Measurements from ENCODE around the gene CDK14. TPM values are rescaled to one million over a fixed set of nuclear protein-coding genes. Genes with fewer than 3 reads are reported as not detected.

Gene CDK14
- total and polyA plus RNA-seq, 2 donors (not counting 1 experiment from before 2014, with no cell fraction given), result 42.1 to 167 TPM

DNA sequence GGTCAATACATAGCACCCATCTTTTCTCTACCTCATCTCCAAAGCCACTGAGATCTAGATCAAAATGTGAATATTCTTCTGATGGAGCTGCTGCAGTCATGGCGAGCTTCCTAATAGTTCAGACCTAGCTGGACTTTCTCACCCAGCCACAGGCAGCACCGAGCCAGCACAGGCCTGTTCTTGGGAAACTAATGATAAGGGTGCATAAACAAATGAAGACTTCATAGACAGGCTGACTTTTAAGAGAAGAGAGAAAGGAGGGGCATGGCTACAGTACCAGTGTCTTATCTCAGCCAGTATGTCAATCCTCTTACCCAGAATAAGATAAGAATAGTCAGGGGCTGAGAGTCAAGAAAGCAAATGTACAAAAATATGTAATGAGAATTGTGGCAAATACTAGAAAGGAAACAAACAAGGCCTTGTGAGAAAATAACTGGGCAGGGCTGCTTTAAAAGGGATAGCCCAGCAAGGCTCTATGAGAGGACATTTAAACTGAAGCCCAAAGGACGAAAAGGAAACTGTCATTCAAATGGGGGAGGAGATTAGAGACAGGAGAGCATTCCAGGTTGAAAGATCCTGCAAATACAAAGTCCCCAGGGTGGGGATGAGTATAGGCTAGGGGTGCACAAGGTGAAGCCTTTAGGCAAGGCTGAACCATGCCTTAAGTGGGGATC, 21.8 kb upstream of the CDK14 start:
- Mint-ChIP-seq H3K4me1 (peaks cover 17% of the 10 kb centered on the region), H3K27me3 (no peaks in the 10 kb centered on the region), H3K4me3 (no peak overlapping the region), H3K9me3 (ENCODE audit: insufficient read depth) (no peaks in the 10 kb centered on the region), H3K27ac (no peak overlapping the region)
- ChIA-PET POLR2A (no interaction called here), CTCF (interaction anchor here (0.6 to 1.2 kb wide), 3 partner anchors 10 to 134 kb away, joined by 3 read pairs; no protein-coding TSS in a partner anchor)
- Histone ChIP-seq H3K9me3 (ENCODE audit: control extremely low read depth in 1 of 3, control insufficient read depth in 2 of 3, insufficient read depth in 1 of 3, low read length in 2 of 3) (no peaks in the 10 kb centered on the region), H3K4me1 (ENCODE audit: control insufficient read depth in 2 of 2, insufficient read depth in 2 of 2, low read length in 2 of 2) (peaks cover 18 to 21% of the 10 kb centered on the region in 2 donors), H2AFZ (ENCODE audit: insufficient read depth, low read depth, low read length, poor library complexity, severe bottlenecking) (no peak overlapping the region), H3K36me3 (replicated peaks in 1 of 2; ENCODE audit: control extremely low read depth in 1 of 2, control insufficient read depth in 1 of 2, extremely low read depth in 1 of 2, insufficient read depth in 2 of 2, low read length in 1 of 2) (no peaks in the 10 kb centered on the region), H3K79me2 (ENCODE audit: control insufficient read depth, insufficient read depth, low read length) (no peaks in the 10 kb centered on the region), H3K4me2 (replicated peaks; ENCODE audit: low read depth, low read length, poor library complexity, severe bottlenecking) (no peak overlapping the region), H3K4me3 (ENCODE audit: control extremely low read depth in 1 of 5, extremely low read depth in 1 of 5, insufficient read depth in 1 of 5, low read depth in 2 of 5, low read length in 4 of 5) (no peak overlapping the region), H4K20me1 (ENCODE audit: control insufficient read depth, insufficient read depth, low read length, poor library complexity, severe bottlenecking) (no peaks in the 10 kb centered on the region), H3K27me3 (replicated peaks in 1 of 4; ENCODE audit: control extremely low read depth in 1 of 4, control insufficient read depth in 3 of 4, insufficient read depth in 4 of 4, low read length in 3 of 4) (no peaks in the 10 kb centered on the region), H3K27ac (ENCODE audit: low read length in 2 of 2) (no peak overlapping the region), H3K9ac (ENCODE audit: low read length) (no peak overlapping the region)
- intact Hi-C loops (cut with micrococcal nuclease), result no loop called here
- TF ChIP-seq CTCF (IDR thresholded peaks at IDR 0.05) (no peak), EZH2 (IDR thresholded peaks at IDR 0.05; ENCODE audit: borderline replicate concordance, insufficient read depth, low read depth, low read length, poor library complexity, severe bottlenecking) (no peak)
- ATAC-seq (ENCODE audit: low read depth) (no peak), DNase-seq (no peak)
- 80% methylated on average over 1 of the region's 3 CpGs for WGBS (ENCODE audit: insufficient coverage)

- H3K27me3 ChIP-seq (replicated peaks in 1 of 4; ENCODE audit: control extremely low read depth in 1 of 4, control insufficient read depth in 3 of 4, insufficient read depth in 4 of 4, low read length in 3 of 4), result no peaks in the 10 kb centered on the region
- intact Hi-C loops (cut with micrococcal nuclease), result no loop called here
- no peak for ATAC-seq (ENCODE audit: low read depth)
- H3K4me2 ChIP-seq (replicated peaks; ENCODE audit: low read depth, low read length, poor library complexity, severe bottlenecking), result no peak overlapping the region
- H3K36me3 ChIP-seq (replicated peaks in 1 of 2; ENCODE audit: control extremely low read depth in 1 of 2, control insufficient read depth in 1 of 2, extremely low read depth in 1 of 2, insufficient read depth in 2 of 2, low read length in 1 of 2), result no peaks in the 10 kb centered on the region
- Mint-ChIP-seq H3K27ac (no peak overlapping the region), H3K4me1 (peaks cover 12% of the 10 kb centered on the region), H3K9me3 (ENCODE audit: insufficient read depth) (no peaks in the 10 kb centered on the region), H3K27me3 (no peaks in the 10 kb centered on the region), H3K4me3 (no peak overlapping the region)
- no peaks in the 10 kb centered on the region for H3K9me3 ChIP-seq (ENCODE audit: control extremely low read depth in 1 of 3, control insufficient read depth in 2 of 3, insufficient read depth in 1 of 3, low read length in 2 of 3)
- DNase-seq, result no peak
- ChIA-PET CTCF (interaction anchor here (0.6 to 1.2 kb wide), 2 partner anchors 10 to 19 kb away, joined by 3 read pairs; no protein-coding TSS in a partner anchor), POLR2A (no interaction called here)
- H3K9ac ChIP-seq (ENCODE audit: low read length), result no peak overlapping the region
- no peak overlapping the region for H3K4me3 ChIP-seq (ENCODE audit: control extremely low read depth in 1 of 5, extremely low read depth in 1 of 5, insufficient read depth in 1 of 5, low read depth in 2 of 5, low read length in 4 of 5)
- H3K4me1 ChIP-seq (ENCODE audit: control insufficient read depth in 2 of 2, insufficient read depth in 2 of 2, low read length in 2 of 2), result peaks cover 13 to 16% of the 10 kb centered on the region in 2 donors
- TF ChIP-seq EZH2 (IDR thresholded peaks at IDR 0.05; ENCODE audit: borderline replicate concordance, insufficient read depth, low read depth, low read length, poor library complexity, severe bottlenecking) (no peak), CTCF (IDR thresholded peaks at IDR 0.05) (no peak)
- H4K20me1 ChIP-seq (ENCODE audit: control insufficient read depth, insufficient read depth, low read length, poor library complexity, severe bottlenecking), result no peaks in the 10 kb centered on the region
- H2AFZ ChIP-seq (ENCODE audit: insufficient read depth, low read depth, low read length, poor library complexity, severe bottlenecking), result no peak overlapping the region
- no peaks in the 10 kb centered on the region for H3K79me2 ChIP-seq (ENCODE audit: control insufficient read depth, insufficient read depth, low read length)
- H3K27ac ChIP-seq (ENCODE audit: low read length in 2 of 2), result no peak overlapping the region
- WGBS (ENCODE audit: insufficient coverage), result 100% methylated on average over 1 of the region's 1 CpG
These were observed 21.3 kb upstream of the CDK14 start for GRCh38 chr7:90574820-90575187.
